Loucy (cell line): ENCODE data around the gene RARB.

Experiments used
- H2AFZ ChIP-seq: fragments of 200-600 bp; sonication (generic); 2 replicates; pipeline ENCODE4 v1.6.0; 2016; ENCODE audit warnings: antibody characterized with exemption, mild to moderate bottlenecking, low read length, moderate library complexity
- H3F3A ChIP-seq: fragments of 200-600 bp; 2 replicates; pipeline ENCODE4 v1.6.0; 2016; ENCODE audit warnings: antibody characterized with exemption, low read depth, mild to moderate bottlenecking
- H3K27me3 ChIP-seq: fragments of 200-600 bp; sonication (generic); 2 replicates; pipeline ENCODE4 v1.6.1; 2014; ENCODE audit warnings: low read length, mild to moderate bottlenecking; ENCODE audit not compliant: insufficient read depth, poor library complexity, severe bottlenecking
- H3K36me3 ChIP-seq: fragments of 200-600 bp; sonication (generic); 2 replicates; pipeline ENCODE4 v1.6.1; 2016; ENCODE audit warnings: low read length; ENCODE audit not compliant: insufficient read depth
- H3K4me1 ChIP-seq: fragments of 200-600 bp; sonication (generic); 2 replicates; pipeline ENCODE4 v1.5.1; 2014; ENCODE audit warnings: low read length, mild to moderate bottlenecking; ENCODE audit not compliant: insufficient read depth, poor library complexity, severe bottlenecking
- H3K4me2 ChIP-seq: fragments of 200-600 bp; sonication (generic); 2 replicates; pipeline ENCODE4 v1.6.0; 2014; ENCODE audit warnings: antibody characterized with exemption, low read length, low read depth, mild to moderate bottlenecking; ENCODE audit not compliant: poor library complexity, severe bottlenecking
- H3K4me3 ChIP-seq: fragments of 200-600 bp; sonication (generic); 2 replicates; pipeline ENCODE4 v1.5.1; 2014; ENCODE audit warnings: low read length, mild to moderate bottlenecking, mixed read lengths; ENCODE audit not compliant: poor library complexity, severe bottlenecking
- H3K79me2 ChIP-seq: fragments of 200-600 bp; sonication (generic); 2 replicates; pipeline ENCODE4 v1.6.1; 2014; ENCODE audit warnings: low read length; ENCODE audit not compliant: insufficient read depth
- H3K9ac ChIP-seq: fragments of 200-600 bp; sonication (generic); 2 replicates; pipeline ENCODE4 v1.6.0; 2014; ENCODE audit warnings: mild to moderate bottlenecking, low read depth, low read length, moderate library complexity; ENCODE audit not compliant: poor library complexity, severe bottlenecking
- H3K9me2 ChIP-seq: fragments of 200-600 bp; sonication (generic); replicated peaks from 2 replicates; pipeline ENCODE4 v1.6.1; 2016; ENCODE audit warnings: low read depth, low read length, mixed read lengths
- H3K9me3 ChIP-seq: fragments of 200-600 bp; sonication (generic); 2 replicates; pipeline ENCODE4 v1.6.1; 2014; ENCODE audit warnings: mild to moderate bottlenecking, antibody characterized with exemption, low read length, low read depth; ENCODE audit not compliant: insufficient read depth
- H4K20me1 ChIP-seq: fragments of 200-600 bp; sonication (generic); 2 replicates; pipeline ENCODE4 v1.6.0; 2014; ENCODE audit warnings: antibody characterized with exemption, low read length, mild to moderate bottlenecking; ENCODE audit not compliant: insufficient read depth, poor library complexity, severe bottlenecking
- CTCF ChIP-seq: fragments of 200-600 bp; sonication (generic); conservative IDR thresholded peaks from 2 replicates; pipeline ENCODE4 v1.5.1; 2014; ENCODE audit warnings: mild to moderate bottlenecking, antibody characterized with exemption, low read length
- EZH2phosphoT487 ChIP-seq: fragments of 200-600 bp; IDR thresholded peaks from 2 replicates; pipeline ENCODE4 v1.6.1; 2018; ENCODE audit warnings: antibody characterized with exemption, mild to moderate bottlenecking, moderate library complexity, borderline replicate concordance

RARB gene

DNA sequence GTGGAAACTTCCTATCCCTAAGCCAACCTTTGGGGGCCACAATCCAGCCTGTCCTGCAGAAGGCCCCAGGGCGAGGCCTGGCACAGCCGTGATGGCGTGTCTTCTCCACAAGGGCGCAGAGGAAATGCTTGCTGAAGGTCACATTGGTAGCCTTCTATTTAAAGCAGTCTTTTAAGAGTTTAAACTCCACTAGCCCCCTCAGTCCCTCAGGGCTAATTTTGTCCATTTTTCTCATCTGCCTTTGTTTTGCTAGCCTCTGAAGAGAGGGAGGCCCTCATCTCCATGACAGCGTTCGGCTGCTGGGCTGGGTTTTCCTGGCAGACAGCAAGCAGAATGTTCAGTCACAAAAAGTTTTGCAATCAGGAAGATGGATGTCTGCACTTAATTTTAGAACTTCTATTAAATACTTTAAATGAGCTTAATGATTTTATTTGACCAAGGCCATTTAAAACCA lies 40.8 kb downstream of the RARB start:
- no peak overlapping the region for H3K9ac ChIP-seq
- H3K9me2 ChIP-seq: no peaks in the 10 kb centered on the region

DNA sequence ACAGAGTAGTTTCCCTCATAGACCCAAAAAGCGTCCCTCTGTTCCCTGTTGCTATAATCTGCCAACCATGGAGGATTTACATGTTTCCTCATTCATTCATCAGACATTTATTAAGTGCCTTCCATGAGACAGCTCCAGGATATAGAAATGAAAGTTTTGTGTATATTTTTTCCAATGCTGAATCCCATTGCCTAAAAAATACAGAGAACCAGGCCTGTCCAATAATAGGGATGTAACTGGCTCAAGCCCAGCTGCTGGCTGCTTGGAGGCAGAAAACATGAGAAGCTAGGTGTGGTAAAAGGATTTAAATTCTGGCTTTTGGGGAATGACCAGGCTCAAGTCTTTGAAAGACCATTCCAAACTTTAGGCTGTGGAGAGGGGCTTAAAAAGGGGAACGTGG lies 41.5 kb downstream of the RARB start:
- Histone ChIP-seq H3K4me2 (no peak overlapping the region), H3K9ac (no peak overlapping the region), H3K4me3 (no peak overlapping the region), H3K79me2 (no peaks in the 10 kb centered on the region), H4K20me1 (no peaks in the 10 kb centered on the region), H3K9me2 (no peaks in the 10 kb centered on the region), H2AFZ (no peak overlapping the region), H3K9me3 (no peaks in the 10 kb centered on the region), H3K27me3 (no peaks in the 10 kb centered on the region), H3K4me1 (peaks cover 17% of the 10 kb centered on the region), H3F3A (no peaks in the 10 kb centered on the region), H3K36me3 (no peaks in the 10 kb centered on the region)
- TF ChIP-seq CTCF (no peak), EZH2phosphoT487 (no peak)

More for the DNA sequence above, 40.8 kb downstream of the RARB start:
- Histone ChIP-seq H4K20me1 (no peaks in the 10 kb centered on the region), H3K4me1 (peaks cover 17% of the 10 kb centered on the region), H3F3A (no peaks in the 10 kb centered on the region), H2AFZ (peak overlapping the region; percentile 70), H3K4me3 (no peak overlapping the region), H3K27me3 (no peaks in the 10 kb centered on the region), H3K79me2 (no peaks in the 10 kb centered on the region), H3K4me2 (no peak overlapping the region), H3K9me3 (no peaks in the 10 kb centered on the region), H3K36me3 (no peaks in the 10 kb centered on the region)
- peak; percentile 46 for TF ChIP-seq CTCF
- no peak for TF ChIP-seq EZH2phosphoT487

DNA sequence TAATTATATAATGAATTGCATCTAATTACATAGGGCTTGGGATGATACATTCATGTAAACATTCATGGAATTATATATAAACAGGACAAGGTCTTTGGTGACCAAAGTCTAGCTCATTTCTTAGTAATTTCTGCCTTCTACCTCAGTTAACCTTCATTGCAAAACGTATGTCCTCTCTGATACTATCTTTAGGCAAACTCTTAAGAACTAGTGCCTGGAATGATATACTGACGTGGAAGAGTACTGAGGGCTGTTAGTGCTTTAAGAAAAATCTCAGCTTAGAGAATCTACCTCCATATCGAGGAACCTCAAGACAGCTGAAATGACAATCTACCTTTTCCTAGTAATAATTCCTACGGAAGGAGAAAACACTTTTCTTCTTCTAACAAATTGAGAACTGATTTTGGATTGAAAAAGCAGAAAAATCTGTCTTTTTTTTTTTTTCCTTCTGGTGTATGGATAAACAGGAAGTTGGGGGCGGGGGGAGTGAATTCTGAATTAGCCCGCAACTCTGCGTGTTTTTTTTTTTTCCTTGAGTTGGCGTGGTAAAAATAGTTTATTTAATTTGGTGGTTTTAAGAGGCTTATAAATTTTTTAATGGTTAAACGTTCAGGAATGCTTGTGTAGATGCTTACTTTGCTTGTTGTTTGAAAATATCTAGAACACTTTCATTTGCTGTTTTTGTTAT lies 43.2 kb downstream of the RARB start:
- Histone ChIP-seq H2AFZ (no peak overlapping the region), H3K27me3 (no peaks in the 10 kb centered on the region), H3K9me2 (no peaks in the 10 kb centered on the region), H3K4me1 (peaks cover 17% of the 10 kb centered on the region), H3K79me2 (no peaks in the 10 kb centered on the region), H3K9me3 (no peaks in the 10 kb centered on the region), H4K20me1 (no peaks in the 10 kb centered on the region), H3K36me3 (no peaks in the 10 kb centered on the region), H3K4me3 (no peak overlapping the region), H3K9ac (no peak overlapping the region), H3F3A (no peaks in the 10 kb centered on the region), H3K4me2 (no peak overlapping the region)
- TF ChIP-seq CTCF (no peak), EZH2phosphoT487 (no peak)
